Amygdala (tissue), 56 donors: ENCODE results near the gene WBP4.
"Not testable (repeated sequence)": the region's sequence is repeated elsewhere in the genome, so short reads cannot be mapped to it uniquely, and the experiment has no call there.

Source experiments
- DNase-seq, 56 donors: peaks; one replicate each; lab custom pipeline; 2025; lab: John Stamatoyannopoulos, UW

WBP4 gene

GRCh38 chr13:41061075-41061913 is at the start of gene WBP4:
TSS of gene WBP4 (plus strand) at chr13:41061509. CDS start at chr13:41061674, 165 bp downstream.
- DNase-seq = peak; percentile 65 to 99 (median 93)

- no peak for DNase-seq
Measured at GRCh38 chr13:41012536-41012935, 48.8 kb upstream of the WBP4 start.

- no peak for DNase-seq
Measured at GRCh38 chr13:41013835-41014234, 47.5 kb upstream of the WBP4 start.

- no peak for DNase-seq
Measured at GRCh38 chr13:41015920-41016319, 45.4 kb upstream of the WBP4 start.

GRCh38 chr13:41017159-41017558 is 44.1 kb upstream of the WBP4 start:
- DNase-seq = peak in 7 of 56 donors; percentile 2 to 28 (median 13)

GRCh38 chr13:41017817-41018601 is 43.3 kb upstream of the WBP4 start:
- DNase-seq = no peak

- DNase-seq = no peak
Measured at GRCh38 chr13:41018602-41018948, 42.7 kb upstream of the WBP4 start.

GRCh38 chr13:41019011-41019487 is 42.3 kb upstream of the WBP4 start, which contains the start of gene ELF1:
TSS of gene ELF1 (minus strand) at chr13:41019316. CDS start at chr13:40982054, 37,262 bp downstream.
- DNase-seq = peak in 2 of 56 donors; percentile 3 to 6

- DNase-seq = peak in 3 of 56 donors; percentile 3 to 11 (median 4)
Measured at GRCh38 chr13:41019578-41020347, 41.5 kb upstream of the WBP4 start.

- no peak for DNase-seq
Measured at GRCh38 chr13:41025518-41025917, 35.8 kb upstream of the WBP4 start.

- no peak for DNase-seq
Measured at GRCh38 chr13:41026788-41027187, 34.5 kb upstream of the WBP4 start.

GRCh38 chr13:41028051-41028450 is 33.3 kb upstream of the WBP4 start:
- DNase-seq = no peak

- no peak for DNase-seq
Measured at GRCh38 chr13:41029629-41030028, 31.7 kb upstream of the WBP4 start.

- DNase-seq = no peak
Measured at GRCh38 chr13:41032691-41033376, 28.5 kb upstream of the WBP4 start.

GRCh38 chr13:41034382-41034781 is 26.9 kb upstream of the WBP4 start:
- no peak for DNase-seq

- DNase-seq = no peak
Measured at GRCh38 chr13:41034881-41035280, 26.4 kb upstream of the WBP4 start.

GRCh38 chr13:41036557-41036956 is 24.8 kb upstream of the WBP4 start:
- not testable (repeated sequence) for DNase-seq

GRCh38 chr13:41039746-41040145 is 21.6 kb upstream of the WBP4 start:
- no peak for DNase-seq

- DNase-seq = no peak
Measured at GRCh38 chr13:41040584-41041334, 20.6 kb upstream of the WBP4 start.
